Measurements from ENCODE around the gene FOXP1.
"Not testable (repeated sequence)": the region's sequence is repeated elsewhere in the genome, so short reads cannot be mapped to it uniquely, and the experiment has no call there.

Gene FOXP1

GRCh38 chr3:71532639-71533395 lies 50.7 kb downstream of the FOXP1 start:
- TF ChIP-seq CTCF (IDR thresholded peaks at IDR 0.05; ENCODE audit: low read depth, low read length) = no peak
- Histone ChIP-seq H3K4me1 (no peaks in the 10 kb centered on the region), H3K9me3 (no peaks in the 10 kb centered on the region), H3K36me3 (no peaks in the 10 kb centered on the region), H3K27me3 (no peaks in the 10 kb centered on the region), H3K4me3 (ENCODE audit: low read depth, low read length) (no peak overlapping the region)
- DNase-seq = no peak

GRCh38 chr3:71530903-71531530 lies 52.5 kb downstream of the FOXP1 start:
- Histone ChIP-seq H3K4me1 (no peaks in the 10 kb centered on the region), H3K36me3 (no peaks in the 10 kb centered on the region), H3K9me3 (no peaks in the 10 kb centered on the region), H3K27me3 (no peaks in the 10 kb centered on the region), H3K4me3 (ENCODE audit: low read depth, low read length) (no peak overlapping the region)
- DNase-seq = no peak
- no peak for TF ChIP-seq CTCF (IDR thresholded peaks at IDR 0.05; ENCODE audit: low read depth, low read length)

- H3K27me3 ChIP-seq = no peaks in the 10 kb centered on the region
- no peak for TF ChIP-seq CTCF (IDR thresholded peaks at IDR 0.05; ENCODE audit: low read depth, low read length)
- no peaks in the 10 kb centered on the region for H3K36me3 ChIP-seq
- no peaks in the 10 kb centered on the region for H3K9me3 ChIP-seq
- H3K4me3 ChIP-seq (ENCODE audit: low read depth, low read length) = no peak overlapping the region
- no peaks in the 10 kb centered on the region for H3K4me1 ChIP-seq
- DNase-seq = no peak
Measured at GRCh38 chr3:71528816-71529215, 54.7 kb downstream of the FOXP1 start.

- H3K27me3 ChIP-seq; H3K36me3 ChIP-seq; H3K4me1 ChIP-seq; H3K9me3 ChIP-seq; H3K4me3 ChIP-seq (ENCODE audit: low read depth, low read length); DNase-seq: not testable (repeated sequence)
Measured at GRCh38 chr3:71526448-71526847, 57.1 kb downstream of the FOXP1 start.

- no peak for DNase-seq
- no peaks in the 10 kb centered on the region for H3K4me1 ChIP-seq
- no peaks in the 10 kb centered on the region for H3K9me3 ChIP-seq
- no peaks in the 10 kb centered on the region for H3K27me3 ChIP-seq
- H3K4me3 ChIP-seq (ENCODE audit: low read depth, low read length) = no peak overlapping the region
- no peaks in the 10 kb centered on the region for H3K36me3 ChIP-seq
- no peak for TF ChIP-seq CTCF (IDR thresholded peaks at IDR 0.05; ENCODE audit: low read depth, low read length)
Measured at GRCh38 chr3:71525391-71525790, 58.1 kb downstream of the FOXP1 start.

- no peak for TF ChIP-seq CTCF (IDR thresholded peaks at IDR 0.05; ENCODE audit: low read depth, low read length)
- H3K27me3 ChIP-seq = no peaks in the 10 kb centered on the region
- H3K36me3 ChIP-seq = no peaks in the 10 kb centered on the region
- no peaks in the 10 kb centered on the region for H3K4me1 ChIP-seq
- H3K4me3 ChIP-seq (ENCODE audit: low read depth, low read length) = no peak overlapping the region
- DNase-seq = no peak
- H3K9me3 ChIP-seq = no peaks in the 10 kb centered on the region
Measured at GRCh38 chr3:71524672-71525071, 58.9 kb downstream of the FOXP1 start.

Data from BE2C (cell line).